ENCODE results near the gene GRAMD2A.
"Not testable (repeated sequence)": the region's sequence is repeated elsewhere in the genome, so short reads cannot be mapped to it uniquely, and the experiment has no call there.

Gene GRAMD2A

GRCh38 chr15:72173864-72174550 lies 23.6 kb downstream of the GRAMD2A start:
- no peak overlapping the region for H3K27ac ChIP-seq
- no peak for DNase-seq (ENCODE audit: low spot score)
- no peak for TF ChIP-seq CTCF (IDR thresholded peaks at IDR 0.05)
- H3K4me3 ChIP-seq: no peak overlapping the region

GRCh38 chr15:72173401-72173800 lies 24.2 kb downstream of the GRAMD2A start:
- Histone ChIP-seq H3K4me3 (no peak overlapping the region), H3K27ac (no peak overlapping the region)
- no peak for DNase-seq (ENCODE audit: low spot score)
- no peak for TF ChIP-seq CTCF (IDR thresholded peaks at IDR 0.05)

GRCh38 chr15:72172796-72173195 lies 24.8 kb downstream of the GRAMD2A start:
- DNase-seq (ENCODE audit: low spot score): no peak
- no peak for TF ChIP-seq CTCF (IDR thresholded peaks at IDR 0.05)
- H3K4me3 ChIP-seq: no peak overlapping the region
- H3K27ac ChIP-seq: no peak overlapping the region

DNA sequence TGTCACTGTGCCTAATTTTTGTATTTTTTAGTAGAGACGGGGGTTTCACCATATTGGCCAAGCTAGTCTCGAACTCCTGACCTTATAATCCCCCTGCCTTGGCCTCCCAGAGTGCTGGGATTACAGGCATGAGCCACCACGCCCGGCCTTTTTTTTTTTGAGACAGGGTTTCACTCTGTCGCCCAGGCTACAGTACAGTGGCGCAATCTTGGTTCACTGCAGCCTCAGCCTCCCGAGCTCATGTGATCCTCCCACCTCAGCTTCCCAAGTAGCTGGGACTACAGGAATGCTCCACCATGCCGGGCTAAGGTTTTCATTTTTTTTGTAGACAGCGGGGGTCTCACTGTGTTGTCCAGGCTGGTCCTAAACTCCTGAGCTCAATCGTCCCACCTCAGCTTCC lies 25.6 kb downstream of the GRAMD2A start:
- not testable (repeated sequence) for H3K4me3 ChIP-seq; H3K27ac ChIP-seq; DNase-seq (ENCODE audit: low spot score)

GRCh38 chr15:72170691-72171090 lies 26.9 kb downstream of the GRAMD2A start:
- DNase-seq (ENCODE audit: low spot score): no peak
- H3K4me3 ChIP-seq: no peak overlapping the region
- no peak overlapping the region for H3K27ac ChIP-seq
- no peak for TF ChIP-seq CTCF (IDR thresholded peaks at IDR 0.05)

DNA sequence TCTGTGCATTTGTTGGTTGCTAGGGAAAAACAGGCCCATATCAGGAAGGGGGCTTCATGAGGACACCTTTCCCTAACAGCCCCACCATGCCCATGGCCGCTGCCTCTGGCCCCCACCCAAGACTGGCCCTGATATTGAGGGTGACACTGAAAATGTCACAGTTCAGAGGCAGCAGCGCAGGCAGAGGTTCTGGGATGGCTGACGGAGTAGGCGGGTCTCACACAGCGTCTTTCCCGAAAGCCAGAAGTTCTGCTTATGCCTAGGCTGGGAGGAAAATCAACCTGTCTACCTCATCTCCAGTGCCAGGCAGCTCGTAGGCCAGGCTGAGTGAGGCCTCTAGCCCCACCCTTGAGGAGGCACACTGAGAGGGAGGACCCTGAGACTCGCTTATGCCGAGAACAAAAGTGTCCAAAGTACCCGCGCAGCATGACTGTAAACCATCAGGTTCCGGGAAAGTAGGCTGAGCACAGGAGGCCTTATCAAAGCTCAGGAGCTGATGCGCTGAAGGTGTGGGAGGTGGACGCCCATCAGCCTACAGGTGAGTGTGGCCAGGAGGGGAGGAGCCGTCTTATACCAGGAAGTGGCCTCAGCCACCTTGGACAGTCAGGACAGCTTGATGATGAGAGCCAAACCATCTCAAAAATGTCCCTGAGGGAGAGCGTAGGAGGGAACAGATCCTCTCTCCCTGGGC lies 27.5 kb downstream of the GRAMD2A start:
- no peak for TF ChIP-seq CTCF (IDR thresholded peaks at IDR 0.05)
- no peak overlapping the region for H3K4me3 ChIP-seq
- no peak for DNase-seq (ENCODE audit: low spot score)

GRCh38 chr15:72169236-72169920 lies 28.2 kb downstream of the GRAMD2A start:
- no peak overlapping the region for H3K4me3 ChIP-seq
- no peak for DNase-seq (ENCODE audit: low spot score)
- TF ChIP-seq CTCF (IDR thresholded peaks at IDR 0.05): no peak
- no peak overlapping the region for H3K27ac ChIP-seq

More for the DNA sequence above, 27.5 kb downstream of the GRAMD2A start:
- H3K27ac ChIP-seq: no peak overlapping the region
